Stimulated activated CD8-positive, alpha-beta memory T cell treated with anti-CD3 and anti-CD28 coated beads, Interleukin-15, amount 100 ng/mL, for 24 hours (primary cell): ENCODE measurements around the gene TMTC4.
A peak's percentile ranks its signal among the peaks of the same experiment; 100 is the strongest.
"Not testable (repeated sequence)": the region's sequence is repeated elsewhere in the genome, so short reads cannot be mapped to it uniquely, and the experiment has no call there.

Experiments used
- DNase-seq: peaks from one replicate; pipeline ENCODE4 v3.0.0-alpha.2; 2020; ENCODE audit warnings: low read depth

TMTC4 gene

GRCh38 chr13:100625447-100625846 is 49.1 kb downstream of the TMTC4 start:
- no peak for DNase-seq

GRCh38 chr13:100620792-100621191 is 53.8 kb downstream of the TMTC4 start:
- no peak for DNase-seq

- no peak for DNase-seq
Measured at GRCh38 chr13:100619940-100620339, 54.7 kb downstream of the TMTC4 start.

GRCh38 chr13:100618897-100619296 is 55.7 kb downstream of the TMTC4 start:
- not testable (repeated sequence) for DNase-seq

GRCh38 chr13:100613031-100613430 is 61.6 kb downstream of the TMTC4 start:
- DNase-seq = no peak

- DNase-seq = no peak
Measured at GRCh38 chr13:100611678-100612492, 62.7 kb downstream of the TMTC4 start.

GRCh38 chr13:100610391-100611347 is 63.9 kb downstream of the TMTC4 start:
- no peak for DNase-seq

GRCh38 chr13:100608906-100609305 is 65.7 kb downstream of the TMTC4 start:
- no peak for DNase-seq

GRCh38 chr13:100608489-100608888 is 66.1 kb downstream of the TMTC4 start:
- no peak for DNase-seq

GRCh38 chr13:100604918-100605710 is 69.5 kb downstream of the TMTC4 start:
- DNase-seq = no peak

GRCh38 chr13:100602493-100603111 is 72.0 kb downstream of the TMTC4 start:
- no peak for DNase-seq

- no peak for DNase-seq
Measured at GRCh38 chr13:100601716-100602115, 72.9 kb downstream of the TMTC4 start.

GRCh38 chr13:100600915-100601314 is 73.7 kb downstream of the TMTC4 start:
- no peak for DNase-seq

- no peak for DNase-seq
Measured at GRCh38 chr13:100600461-100600860, 74.1 kb downstream of the TMTC4 start.

- no peak for DNase-seq
Measured at GRCh38 chr13:100597253-100597652, 77.3 kb downstream of the TMTC4 start.

- no peak for DNase-seq
Measured at GRCh38 chr13:100596516-100596915, 78.1 kb downstream of the TMTC4 start.

GRCh38 chr13:100594731-100595130 is 79.9 kb downstream of the TMTC4 start:
- DNase-seq = no peak

- DNase-seq = no peak
Measured at GRCh38 chr13:100594255-100594654, 80.3 kb downstream of the TMTC4 start.

GRCh38 chr13:100589178-100589725 is 85.3 kb downstream of the TMTC4 start:
- DNase-seq = no peak

- DNase-seq = peak; percentile 78
Measured at GRCh38 chr13:100588331-100589177, 86.0 kb downstream of the TMTC4 start, which contains the start of gene GGACT. GGACT (minus strand) TSS chr13:100588789; CDS start chr13:100532591, 56,198 bp downstream.
